Smooth muscle cell (in vitro differentiated cells): ENCODE measurements around the gene IGSF6. TPM values are rescaled to one million over a fixed set of nuclear protein-coding genes. Genes with fewer than 3 reads are reported as not detected.

Experiments used
- DNase-seq: peaks from one replicate; lab custom pipeline; 2025; ENCODE audit not compliant: unreplicated experiment; lab: John Stamatoyannopoulos, UW
- H2AFZ ChIP-seq: fragments of 200-600 bp; sonication (generic); 2 replicates; pipeline ENCODE4 v1.6.0; 2016; ENCODE audit warnings: antibody characterized with exemption, low read depth, mild to moderate bottlenecking
- H3F3A ChIP-seq: fragments of 200-600 bp; sonication (generic); 2 replicates; pipeline ENCODE4 v1.6.0; 2017; ENCODE audit warnings: antibody characterized with exemption, low read depth
- H3K27ac ChIP-seq: fragments of 200-600 bp; sonication (generic); 2 replicates; pipeline ENCODE4 v1.5.1; 2016; ENCODE audit warnings: low read depth, mild to moderate bottlenecking
- H3K27me3 ChIP-seq: fragments of 200-600 bp; sonication (generic); 2 replicates; pipeline ENCODE4 v1.6.1; 2016; ENCODE audit warnings: low read depth, mild to moderate bottlenecking
- H3K36me3 ChIP-seq: fragments of 200-600 bp; sonication (generic); 2 replicates; pipeline ENCODE4 v1.5.1; 2016; ENCODE audit warnings: low read depth
- H3K4me1 ChIP-seq: fragments of 200-600 bp; sonication (generic); 2 replicates; pipeline ENCODE4 v1.5.1; 2016; ENCODE audit warnings: low read depth
- H3K4me2 ChIP-seq: fragments of 200-600 bp; sonication (generic); 2 replicates; pipeline ENCODE4 v1.6.0; 2016; ENCODE audit warnings: mild to moderate bottlenecking
- H3K4me3 ChIP-seq: fragments of 200-600 bp; sonication (generic); 2 replicates; pipeline ENCODE4 v1.5.1; 2016; ENCODE audit warnings: mild to moderate bottlenecking
- H3K79me2 ChIP-seq: fragments of 200-600 bp; sonication (generic); 2 replicates; pipeline ENCODE4 v1.6.0; 2016; ENCODE audit warnings: low read depth, mild to moderate bottlenecking
- H3K9ac ChIP-seq: fragments of 200-600 bp; sonication (generic); 2 replicates; pipeline ENCODE4 v1.6.0; 2016; ENCODE audit warnings: low read depth
- H3K9me3 ChIP-seq: fragments of 200-600 bp; sonication (generic); replicated peaks from 2 replicates; pipeline ENCODE4 v1.5.1; 2016; ENCODE audit warnings: low read depth
- H4K20me1 ChIP-seq: fragments of 200-600 bp; sonication (generic); 2 replicates; pipeline ENCODE4 v1.6.0; 2016; ENCODE audit warnings: low read depth
- CTCF ChIP-seq: fragments of 200-600 bp; sonication (generic); IDR thresholded peaks from 2 replicates; pipeline ENCODE4 v1.5.1; 2017; ENCODE audit warnings: borderline replicate concordance, mild to moderate bottlenecking, antibody characterized with exemption; ENCODE audit not compliant: insufficient read depth, poor library complexity, severe bottlenecking
- WGBS: methylation state at CpG from one replicate; pipeline ENCODE4 v1.1.7; 2016; ENCODE audit warnings: low lambda C conversion rate; 5-methylcytosine and 5-hydroxymethylcytosine counted together
- polyA plus RNA-seq: library from polyadenylated mRNA; unstranded; fragments of >200 nt; fragmentation: Nextera tagmentation; extraction: Ambion mirVana; gene quantifications from 2 replicates; pipeline ENCODE4 v1.2.1, GENCODE V29; 2016
- total RNA-seq: library from RNA; depleted of rRNA; stranded (reverse); fragments of >200 nt; gene quantifications from 2 replicates; pipeline ENCODE4 v1.2.3, GENCODE V29; 2014

The IGSF6 gene
- total and polyA plus RNA-seq, 2 experiments from 2014 or later: 0.13 TPM; not detected in 1

GRCh38 chr16:21625026-21625425 lies 27.4 kb downstream of the IGSF6 start:
- peaks cover 23% of the 10 kb centered on the region for H3F3A ChIP-seq
- H3K36me3 ChIP-seq: peaks cover 3% of the 10 kb centered on the region
- H3K4me2 ChIP-seq: no peak overlapping the region
- peak overlapping the region; percentile 96 for H3K27ac ChIP-seq
- H3K79me2 ChIP-seq: peaks cover 29% of the 10 kb centered on the region
- WGBS: 71% methylated on average over 1 of the region's 1 CpG
- H3K4me1 ChIP-seq: peaks cover 6% of the 10 kb centered on the region
- no peak for DNase-seq
- H3K27me3 ChIP-seq: no peaks in the 10 kb centered on the region
- no peak for TF ChIP-seq CTCF
- H3K9ac ChIP-seq: no peak overlapping the region
- H2AFZ ChIP-seq: no peak overlapping the region
- peaks cover 15% of the 10 kb centered on the region for H4K20me1 ChIP-seq
- no peak overlapping the region for H3K4me3 ChIP-seq
- H3K9me3 ChIP-seq: no peaks in the 10 kb centered on the region

- H4K20me1 ChIP-seq: peaks cover 31% of the 10 kb centered on the region
- H3K4me2 ChIP-seq: no peak overlapping the region
- DNase-seq: no peak
- H3K4me3 ChIP-seq: no peak overlapping the region
- H3K4me1 ChIP-seq: peaks cover 6% of the 10 kb centered on the region
- H3K79me2 ChIP-seq: peaks cover 54% of the 10 kb centered on the region
- H3K27me3 ChIP-seq: no peaks in the 10 kb centered on the region
- peaks cover 19% of the 10 kb centered on the region for H3F3A ChIP-seq
- no peak overlapping the region for H2AFZ ChIP-seq
- no peaks in the 10 kb centered on the region for H3K36me3 ChIP-seq
- TF ChIP-seq CTCF: no peak
- WGBS: 97% methylated on average over 1 of the region's 1 CpG
- no peak overlapping the region for H3K9ac ChIP-seq
- no peak overlapping the region for H3K27ac ChIP-seq
- no peaks in the 10 kb centered on the region for H3K9me3 ChIP-seq
These were observed 29.9 kb downstream of the IGSF6 start for GRCh38 chr16:21622545-21622944.

GRCh38 chr16:21620592-21620991 lies 31.8 kb downstream of the IGSF6 start:
- Histone ChIP-seq H2AFZ (no peak overlapping the region), H3K79me2 (peaks cover 73% of the 10 kb centered on the region), H3K4me3 (no peak overlapping the region), H3F3A (peaks cover 9% of the 10 kb centered on the region), H3K36me3 (no peaks in the 10 kb centered on the region), H3K9me3 (no peaks in the 10 kb centered on the region), H3K4me2 (no peak overlapping the region), H3K4me1 (no peaks in the 10 kb centered on the region), H3K9ac (no peak overlapping the region), H3K27me3 (no peaks in the 10 kb centered on the region), H4K20me1 (peaks cover 48% of the 10 kb centered on the region), H3K27ac (no peak overlapping the region)
- no peak for TF ChIP-seq CTCF
- DNase-seq: no peak

- Histone ChIP-seq H3K4me2 (no peak overlapping the region), H3K27me3 (no peaks in the 10 kb centered on the region), H3K4me1 (no peaks in the 10 kb centered on the region), H3K9me3 (no peaks in the 10 kb centered on the region), H3K4me3 (no peak overlapping the region), H3K79me2 (peaks cover 80% of the 10 kb centered on the region), H3K9ac (no peak overlapping the region), H3K36me3 (no peaks in the 10 kb centered on the region), H3F3A (peaks cover 5% of the 10 kb centered on the region), H3K27ac (no peak overlapping the region), H2AFZ (no peak overlapping the region), H4K20me1 (peaks cover 55% of the 10 kb centered on the region)
- no peak for TF ChIP-seq CTCF
- DNase-seq: no peak
- 58% methylated on average over 4 of the region's 4 CpGs for WGBS
These were observed 32.5 kb downstream of the IGSF6 start for GRCh38 chr16:21619765-21620425.
